HEK293T (cell line): Measurements from ENCODE around the gene CD300LD.

Experiments
- ARNT ChIP-seq: fragments of 450-650 bp; IDR thresholded peaks from 2 replicates; pipeline ENCODE4 v1.6.1; 2017; ENCODE audit warnings: mild to moderate bottlenecking
- BHLHE40 ChIP-seq: fragments of 450-650 bp; IDR thresholded peaks from 2 replicates; pipeline ENCODE4 v1.6.1; 2016; ENCODE audit warnings: mild to moderate bottlenecking, moderate library complexity, borderline replicate concordance
- ELF4 ChIP-seq: fragments of 450-650 bp; IDR thresholded peaks from 2 replicates; pipeline ENCODE4 v1.6.1; 2017; ENCODE audit warnings: antibody characterized with exemption
- FOXA1 ChIP-seq: fragments of 450-650 bp; IDR thresholded peaks from 2 replicates; pipeline ENCODE4 v1.6.1; 2016; ENCODE audit warnings: mild to moderate bottlenecking
- FOXK2 ChIP-seq: fragments of 450-650 bp; IDR thresholded peaks from 2 replicates; pipeline ENCODE4 v1.6.1; 2016; ENCODE audit warnings: mild to moderate bottlenecking
- FOXM1 ChIP-seq: fragments of 450-650 bp; IDR thresholded peaks from 2 replicates; pipeline ENCODE4 v1.6.1; 2017; ENCODE audit warnings: mild to moderate bottlenecking, borderline replicate concordance
- L3MBTL2 ChIP-seq: fragments of 450-650 bp; conservative IDR thresholded peaks from 2 replicates; pipeline ENCODE4 v1.6.1; 2016; ENCODE audit warnings: mild to moderate bottlenecking
- LEF1 ChIP-seq: fragments of 450-650 bp; IDR thresholded peaks from 2 replicates; pipeline ENCODE4 v1.6.1; 2017; ENCODE audit warnings: mild to moderate bottlenecking, borderline replicate concordance
- NFRKB ChIP-seq: fragments of 450-650 bp; IDR thresholded peaks from 2 replicates; pipeline ENCODE4 v1.6.1; 2016; ENCODE audit warnings: mild to moderate bottlenecking, moderate library complexity
- PKNOX1 ChIP-seq: fragments of 450-650 bp; IDR thresholded peaks from 2 replicates; pipeline ENCODE4 v1.6.1; 2016
- SP1 ChIP-seq: fragments of 450-650 bp; IDR thresholded peaks from 2 replicates; pipeline ENCODE4 v1.6.1; 2017
- SUZ12 ChIP-seq: fragments of 450-650 bp; IDR thresholded peaks from 2 replicates; pipeline ENCODE4 v1.6.1; 2016; ENCODE audit warnings: mild to moderate bottlenecking
- TARDBP ChIP-seq: fragments of 450-650 bp; IDR thresholded peaks from 2 replicates; pipeline ENCODE4 v1.6.1; 2016
- ZNF384 ChIP-seq: fragments of 450-650 bp; IDR thresholded peaks from 2 replicates; pipeline ENCODE4 v1.6.1; 2016

GRCh38 chr17:74552037-74552436 lies 40.0 kb downstream of the CD300LD start:
- no peak for TF ChIP-seq BHLHE40
- TF ChIP-seq SP1, result no peak
- no peak for TF ChIP-seq PKNOX1
- TF ChIP-seq TARDBP, result no peak
- no peak for TF ChIP-seq FOXA1
- TF ChIP-seq ZNF384, result no peak
- no peak for TF ChIP-seq SUZ12
- no peak for TF ChIP-seq FOXM1
- TF ChIP-seq FOXK2, result no peak
- no peak for TF ChIP-seq LEF1
- TF ChIP-seq L3MBTL2, result no peak
- TF ChIP-seq ELF4, result no peak
- TF ChIP-seq NFRKB, result no peak
- TF ChIP-seq ARNT, result no peak
